Tibial artery (tissue), 4 donors: ENCODE data around the gene KCNN3.

ENCODE experiments used
- DNase-seq, 2 donors: peaks; one replicate each; pipeline ENCODE4 v3.0.0-alpha.2; 2019
- H3K27ac ChIP-seq, 2 donors: fragments of 200-600 bp; sonication (generic) in 1 of 2; 1 replicate in 1 of 2; 2 replicates in 1 of 2; pipeline ENCODE4 v1.5.1; 2018 to 2019; ENCODE audit warnings: mild to moderate bottlenecking in 1 of 2
- H3K27me3 ChIP-seq, 2 donors: fragments of 200-600 bp; sonication (generic) in 1 of 2; one replicate each; pipeline versions ENCODE4 v1.5.1 to v1.6.0; 2016 to 2019
- H3K36me3 ChIP-seq, 3 donors: fragments of 200-600 bp; sonication (generic) in 2 of 3; one replicate each; pipeline ENCODE4 v1.5.1; 2016 to 2019; ENCODE audit warnings: mild to moderate bottlenecking in 2 of 3
- H3K4me1 ChIP-seq, 4 donors: fragments of 200-600 bp; sonication (generic) in 2 of 4; 1 replicate in 3 of 4; 2 replicates in 1 of 4; pipeline ENCODE4 v1.5.1; 2016 to 2019
- H3K4me3 ChIP-seq, 2 donors: fragments of 200-600 bp; sonication (generic) in 1 of 2; 1 replicate in 1 of 2; 2 replicates in 1 of 2; pipeline ENCODE4 v1.5.1; 2018 to 2019; ENCODE audit warnings: mild to moderate bottlenecking in 2 of 2
- H3K9me3 ChIP-seq, 3 donors: fragments of 200-600 bp; sonication (generic) in 1 of 3; one replicate each; pipeline ENCODE4 v1.5.1; 2016 to 2019
- CTCF ChIP-seq, 2 experiments: fragments of 200-600 bp in 1 of 2; fragments of 450-650 bp in 1 of 2; IDR thresholded peaks; one replicate each; pipeline ENCODE4 v1.5.1; 2017 to 2019; ENCODE audit warnings: antibody characterized with exemption in 2 of 2, mild to moderate bottlenecking in 1 of 2, moderate library complexity in 1 of 2
- intact Hi-C: fragments of 100-400 bp; cut with DNase I; formaldehyde crosslinking; loops from one replicate; pipeline ENCODE4 v1.15.0; 2023; ENCODE audit warnings: low total_unique reads

The KCNN3 gene

GRCh38 chr1:154822717-154823116 lies 47.4 kb downstream of the KCNN3 start:
- H3K4me1 ChIP-seq: no peaks in the 10 kb centered on the region
- no peaks in the 10 kb centered on the region for H3K36me3 ChIP-seq
- no peaks in the 10 kb centered on the region for H3K27me3 ChIP-seq
- intact Hi-C loops: no loop called here
- no peak for TF ChIP-seq CTCF (IDR thresholded peaks at IDR 0.05)
- H3K9me3 ChIP-seq: no peaks in the 10 kb centered on the region
- no peak for DNase-seq
- H3K4me3 ChIP-seq: no peak overlapping the region
- no peak overlapping the region for H3K27ac ChIP-seq

DNA sequence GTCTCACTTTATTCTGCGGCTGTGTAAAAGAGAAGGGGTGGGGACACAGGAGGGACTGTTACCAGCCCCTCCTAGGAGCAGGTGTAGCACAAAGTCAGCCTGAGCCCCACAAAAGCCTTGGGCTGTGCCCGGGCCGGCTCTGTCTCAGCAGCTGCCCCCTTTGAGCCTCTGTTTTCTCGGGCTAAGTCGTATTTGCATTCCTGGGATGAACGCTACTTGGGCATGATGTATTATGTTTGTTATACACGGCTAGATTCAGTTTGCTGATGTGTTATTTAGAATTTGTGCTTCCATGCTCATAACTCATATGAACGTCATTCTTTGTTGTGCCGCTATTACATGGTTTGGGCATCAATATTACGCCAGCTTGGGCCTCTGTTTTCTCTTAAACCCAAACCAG lies 47.8 kb downstream of the KCNN3 start:
- intact Hi-C loops: no loop called here
- Histone ChIP-seq H3K27ac (no peak overlapping the region), H3K27me3 (no peaks in the 10 kb centered on the region), H3K36me3 (no peaks in the 10 kb centered on the region), H3K4me1 (no peaks in the 10 kb centered on the region), H3K4me3 (no peak overlapping the region), H3K9me3 (no peaks in the 10 kb centered on the region)
- TF ChIP-seq CTCF (IDR thresholded peaks at IDR 0.05): no peak
- DNase-seq: no peak

DNA sequence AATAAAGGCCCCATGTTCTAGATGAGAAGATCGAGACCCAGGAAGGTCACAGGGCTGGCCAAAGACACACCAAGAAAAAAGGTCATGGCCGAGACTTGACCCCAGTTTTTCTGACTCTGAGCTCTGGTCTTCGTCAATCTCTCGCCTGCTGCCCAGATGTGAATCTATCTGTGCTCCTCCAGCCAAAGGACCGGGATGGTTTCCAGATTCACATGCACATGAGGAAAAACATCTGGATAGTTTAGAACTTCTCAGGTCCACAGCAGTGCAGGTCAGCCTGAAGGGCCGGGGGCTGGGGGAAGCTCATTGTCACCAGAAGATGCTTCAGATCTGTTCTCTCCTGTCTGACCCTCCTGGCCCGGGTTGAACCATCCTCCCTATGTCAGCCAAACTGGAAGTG lies 49.0 kb downstream of the KCNN3 start:
- DNase-seq: no peak
- Histone ChIP-seq H3K27ac (no peak overlapping the region), H3K9me3 (no peaks in the 10 kb centered on the region), H3K4me3 (no peak overlapping the region), H3K27me3 (no peaks in the 10 kb centered on the region), H3K36me3 (no peaks in the 10 kb centered on the region), H3K4me1 (no peaks in the 10 kb centered on the region)
- intact Hi-C loops: no loop called here
- no peak for TF ChIP-seq CTCF (IDR thresholded peaks at IDR 0.05)

GRCh38 chr1:154820646-154821045 lies 49.4 kb downstream of the KCNN3 start:
- no peak for TF ChIP-seq CTCF (IDR thresholded peaks at IDR 0.05)
- H3K27me3 ChIP-seq: peaks cover 0 to under 1% of the 10 kb centered on the region in 2 donors
- no peaks in the 10 kb centered on the region for H3K4me1 ChIP-seq
- H3K36me3 ChIP-seq: no peaks in the 10 kb centered on the region
- DNase-seq: no peak
- H3K4me3 ChIP-seq: no peak overlapping the region
- intact Hi-C loops: no loop called here
- no peaks in the 10 kb centered on the region for H3K9me3 ChIP-seq
- H3K27ac ChIP-seq: no peak overlapping the region

DNA sequence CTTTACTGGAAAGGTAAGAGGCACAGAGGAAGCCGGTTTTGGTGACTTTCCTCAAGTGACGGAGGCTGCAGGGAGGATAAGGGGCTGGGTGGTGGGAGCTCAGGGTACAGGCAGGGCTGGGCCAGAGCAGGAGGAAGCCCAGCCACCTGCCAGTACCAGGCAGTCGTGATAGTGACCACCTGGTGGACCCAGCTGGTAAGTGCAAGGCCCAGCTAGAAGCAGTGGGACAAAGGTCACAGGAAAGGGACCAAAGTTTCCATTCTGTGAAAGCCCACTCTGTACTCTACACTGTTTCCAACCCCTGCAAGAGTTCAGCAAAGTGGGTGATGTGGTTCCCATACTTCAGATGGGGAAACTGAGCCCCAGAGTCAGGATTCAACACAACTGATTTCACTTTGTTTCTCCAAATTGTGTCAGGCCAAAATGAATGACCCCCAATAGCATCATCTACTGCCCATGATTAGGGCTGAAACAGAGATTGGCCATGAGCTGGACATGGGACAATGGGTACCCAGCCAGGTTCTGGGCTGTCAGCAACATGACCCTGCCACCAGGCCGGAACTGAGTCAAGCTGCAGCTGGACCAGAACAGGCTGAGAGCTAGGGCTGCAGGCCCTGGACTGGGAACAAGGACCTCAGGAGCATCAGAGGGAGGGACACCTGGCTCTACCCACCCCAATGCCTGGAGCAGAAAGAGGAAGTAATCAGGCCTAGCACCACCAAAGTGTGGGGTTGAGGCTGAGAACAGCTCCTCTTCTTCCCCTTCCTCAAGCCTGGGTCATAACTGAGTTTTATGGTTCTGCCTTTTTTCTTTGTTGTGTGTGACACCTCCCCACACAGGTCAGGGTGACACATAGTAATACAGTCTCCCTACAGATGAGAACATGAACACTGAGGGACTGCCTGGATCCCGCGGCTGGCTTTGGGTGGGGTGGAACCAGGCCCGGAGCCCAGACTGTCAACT lies 50.2 kb downstream of the KCNN3 start:
- intact Hi-C loops: no loop called here
- no peak for DNase-seq

More for the DNA sequence above, 50.2 kb downstream of the KCNN3 start:
- H3K4me1 ChIP-seq: no peaks in the 10 kb centered on the region
- no peaks in the 10 kb centered on the region for H3K9me3 ChIP-seq
- no peak overlapping the region for H3K4me3 ChIP-seq
- H3K27ac ChIP-seq: no peak overlapping the region
- peaks cover 0 to 7% of the 10 kb centered on the region in 2 donors for H3K27me3 ChIP-seq
- peak in 1 of 2 experiments; percentile 22 for TF ChIP-seq CTCF (IDR thresholded peaks at IDR 0.05)
- no peaks in the 10 kb centered on the region for H3K36me3 ChIP-seq
